ENCODE results near the gene NSG1. TPM values are rescaled to one million over a fixed set of nuclear protein-coding genes. Genes with fewer than 3 reads are reported as not detected.

The NSG1 gene
- polyA plus RNA-seq, 1 of the 3 experiments (the other 2 are of a cell fraction) = 11.4 TPM

DNA sequence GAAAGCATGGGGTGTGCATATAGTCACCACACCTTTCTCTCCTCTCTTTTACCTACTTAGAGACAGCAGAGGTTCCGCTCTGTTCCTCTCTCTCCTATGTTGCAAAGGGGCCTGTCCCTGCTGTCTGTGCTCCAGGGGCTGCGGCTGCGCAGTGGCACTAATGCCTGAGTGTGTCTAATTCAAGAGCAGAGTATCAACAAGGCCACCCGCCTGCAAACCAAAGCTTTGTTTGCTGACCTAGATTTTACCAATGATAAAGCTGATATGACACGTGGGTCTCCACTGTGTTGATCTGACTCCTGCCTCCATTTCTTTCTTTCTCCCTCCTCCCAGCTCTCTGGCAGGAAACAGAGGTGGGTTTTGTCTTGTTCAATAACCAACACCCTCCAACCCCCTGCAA is 74.9 kb downstream of the NSG1 start:
- Histone ChIP-seq H3K9ac (no peak overlapping the region), H3K9me3 (no peaks in the 10 kb centered on the region), H3K36me3 (replicated peaks in 1 of 2; ENCODE audit: control insufficient read depth in 1 of 2, insufficient read depth in 2 of 2, low read length in 1 of 2) (peaks cover 12 to 32% of the 10 kb centered on the region in 2 experiments), H3K4me1 (ENCODE audit: control insufficient read depth in 1 of 2, insufficient read depth in 2 of 2, low read depth in 1 of 2, low read length in 1 of 2) (peaks cover 9 to 21% of the 10 kb centered on the region in 2 experiments), H3F3A (replicated peaks; ENCODE audit: insufficient read depth) (peaks cover 18% of the 10 kb centered on the region), H2AFZ (ENCODE audit: low read depth) (no peak overlapping the region), H3K9me2 (no peaks in the 10 kb centered on the region), H3K79me2 (ENCODE audit: insufficient read depth) (no peaks in the 10 kb centered on the region), H3K27me3 (ENCODE audit: insufficient read depth) (no peaks in the 10 kb centered on the region), H3K4me2 (no peak overlapping the region), H4K20me1 (ENCODE audit: insufficient read depth) (no peaks in the 10 kb centered on the region), H3K27ac (ENCODE audit: low read depth in 2 of 2, low read length in 1 of 2) (peak overlapping the region in 1 of 2 experiments; percentile 90; a peak in 1 of 4 replicates), H3K4me3 (ENCODE audit: low read depth in 2 of 2, low read length in 1 of 2) (no peak overlapping the region)
- peak; percentile 65 for DNase-seq
- CTCF ChIA-PET = interaction anchor here (0.6 to 2.1 kb wide), 5 partner anchors 14 to 58 kb away, joined by 3 to 7 read pairs (median 4); no protein-coding TSS in a partner anchor
- TF ChIP-seq YY1 (IDR thresholded peaks at IDR 0.05; ENCODE audit: low read depth) (no peak), TCF12 (IDR thresholded peaks at IDR 0.05) (no peak), RCOR1 (IDR thresholded peaks at IDR 0.05; ENCODE audit: low read length) (no peak), GATA2 (CRISPR knock-in tag; IDR thresholded peaks at IDR 0.05) (peak; percentile 69), SIN3A (IDR thresholded peaks at IDR 0.05; ENCODE audit: borderline replicate concordance, low read depth, low read length) (no peak), CHD2 (IDR thresholded peaks at IDR 0.05; ENCODE audit: low read length, partially characterized antibody) (no peak), EP300 (IDR thresholded peaks at IDR 0.05; ENCODE audit: borderline replicate concordance in 1 of 2, low read depth in 1 of 2, low read length in 1 of 2) (peak in 1 of 2 experiments; percentile 60; a peak in 2 of 4 replicates), NRF1 (IDR thresholded peaks at IDR 0.05; ENCODE audit: low read depth, low read length) (peak; percentile 73), SMC3 (IDR thresholded peaks at IDR 0.05; ENCODE audit: low read depth, low read length) (no peak), MXI1 (IDR thresholded peaks at IDR 0.05; ENCODE audit: low read depth, low read length) (peak; percentile 68)
- TF ChIP-seq, protein P1, sequence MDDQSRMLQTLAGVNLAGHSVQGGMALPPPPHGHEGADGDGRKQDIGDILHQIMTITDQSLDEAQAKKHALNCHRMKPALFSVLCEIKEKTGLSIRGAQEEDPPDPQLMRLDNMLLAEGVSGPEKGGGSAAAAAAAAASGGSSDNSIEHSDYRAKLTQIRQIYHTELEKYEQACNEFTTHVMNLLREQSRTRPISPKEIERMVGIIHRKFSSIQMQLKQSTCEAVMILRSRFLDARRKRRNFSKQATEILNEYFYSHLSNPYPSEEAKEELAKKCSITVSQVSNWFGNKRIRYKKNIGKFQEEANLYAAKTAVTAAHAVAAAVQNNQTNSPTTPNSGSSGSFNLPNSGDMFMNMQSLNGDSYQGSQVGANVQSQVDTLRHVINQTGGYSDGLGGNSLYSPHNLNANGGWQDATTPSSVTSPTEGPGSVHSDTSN (IDR thresholded peaks at IDR 0.05) = no peak
- TF ChIP-seq, protein P2, sequence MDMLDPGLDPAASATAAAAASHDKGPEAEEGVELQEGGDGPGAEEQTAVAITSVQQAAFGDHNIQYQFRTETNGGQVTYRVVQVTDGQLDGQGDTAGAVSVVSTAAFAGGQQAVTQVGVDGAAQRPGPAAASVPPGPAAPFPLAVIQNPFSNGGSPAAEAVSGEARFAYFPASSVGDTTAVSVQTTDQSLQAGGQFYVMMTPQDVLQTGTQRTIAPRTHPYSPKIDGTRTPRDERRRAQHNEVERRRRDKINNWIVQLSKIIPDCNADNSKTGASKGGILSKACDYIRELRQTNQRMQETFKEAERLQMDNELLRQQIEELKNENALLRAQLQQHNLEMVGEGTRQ (IDR thresholded peaks at IDR 0.05; ENCODE audit: borderline replicate concordance, low read depth, low read length) = no peak
- TF ChIP-seq, protein P3, sequence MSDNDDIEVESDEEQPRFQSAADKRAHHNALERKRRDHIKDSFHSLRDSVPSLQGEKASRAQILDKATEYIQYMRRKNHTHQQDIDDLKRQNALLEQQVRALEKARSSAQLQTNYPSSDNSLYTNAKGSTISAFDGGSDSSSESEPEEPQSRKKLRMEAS (IDR thresholded peaks at IDR 0.05; ENCODE audit: low read depth) = no peak
- POLR2A ChIA-PET = interaction anchor here (0.6 to 1.5 kb wide), 2 partner anchors 55 to 121 kb away, joined by 3 read pairs; no protein-coding TSS in a partner anchor
- 82% methylated on average over 5 of the region's 5 CpGs for WGBS (ENCODE audit: low lambda C conversion rate)

DNA sequence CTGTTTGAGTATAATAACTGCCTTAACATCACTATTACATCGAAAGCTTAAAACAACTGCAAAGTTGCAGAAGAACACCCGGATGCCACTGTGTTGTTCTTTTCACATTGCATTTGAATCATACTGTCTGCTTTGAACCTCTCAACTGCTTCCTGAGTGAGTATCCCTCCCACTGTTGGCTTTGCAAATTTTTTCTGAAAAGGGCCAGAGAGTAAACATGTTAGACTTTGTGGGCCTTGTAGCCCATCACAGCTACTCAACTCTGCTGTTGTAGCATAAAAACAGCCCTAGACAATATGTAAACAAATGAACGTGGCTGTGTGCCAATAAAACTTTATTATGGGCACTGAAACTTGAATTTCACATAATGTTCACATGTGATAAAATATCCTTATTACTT is 76.1 kb downstream of the NSG1 start:
- no peaks in the 10 kb centered on the region for H4K20me1 ChIP-seq (ENCODE audit: insufficient read depth)
- peaks cover 12% of the 10 kb centered on the region for H3F3A ChIP-seq (replicated peaks; ENCODE audit: insufficient read depth)
- no peaks in the 10 kb centered on the region for H3K9me3 ChIP-seq
- H3K9me2 ChIP-seq = no peaks in the 10 kb centered on the region
- POLR2A ChIA-PET = interaction anchor here (0.7 to 1.5 kb wide), 2 partner anchors 15 to 57 kb away, joined by 3 read pairs; no protein-coding TSS in a partner anchor
- peaks cover 3 to 20% of the 10 kb centered on the region in 2 experiments for H3K4me1 ChIP-seq (ENCODE audit: control insufficient read depth in 1 of 2, insufficient read depth in 2 of 2, low read depth in 1 of 2, low read length in 1 of 2)
- H3K4me3 ChIP-seq (ENCODE audit: low read depth in 2 of 2, low read length in 1 of 2) = no peak overlapping the region
- no peak overlapping the region for H2AFZ ChIP-seq (ENCODE audit: low read depth)
- H3K27me3 ChIP-seq (ENCODE audit: insufficient read depth) = no peaks in the 10 kb centered on the region
- peaks cover 7 to 31% of the 10 kb centered on the region in 2 experiments for H3K36me3 ChIP-seq (replicated peaks in 1 of 2; ENCODE audit: control insufficient read depth in 1 of 2, insufficient read depth in 2 of 2, low read length in 1 of 2)
- DNase-seq = no peak
- peak overlapping the region in 1 of 2 experiments; percentile 90; a peak in 1 of 4 replicates for H3K27ac ChIP-seq (ENCODE audit: low read depth in 2 of 2, low read length in 1 of 2)
- H3K4me2 ChIP-seq = no peak overlapping the region
- CTCF ChIA-PET = interaction anchor here (1.2 to 2.7 kb wide), 8 partner anchors 10 to 56 kb away, joined by 3 to 11 read pairs (median 5); no protein-coding TSS in a partner anchor
- H3K79me2 ChIP-seq (ENCODE audit: insufficient read depth) = no peaks in the 10 kb centered on the region
- no peak overlapping the region for H3K9ac ChIP-seq
- 88% methylated on average over 3 of the region's 3 CpGs for WGBS (ENCODE audit: low lambda C conversion rate)
- TF ChIP-seq EZH2phosphoT487 (IDR thresholded peaks at IDR 0.05; ENCODE audit: borderline replicate concordance, low read depth) = no peak
- TF ChIP-seq, protein P4, sequence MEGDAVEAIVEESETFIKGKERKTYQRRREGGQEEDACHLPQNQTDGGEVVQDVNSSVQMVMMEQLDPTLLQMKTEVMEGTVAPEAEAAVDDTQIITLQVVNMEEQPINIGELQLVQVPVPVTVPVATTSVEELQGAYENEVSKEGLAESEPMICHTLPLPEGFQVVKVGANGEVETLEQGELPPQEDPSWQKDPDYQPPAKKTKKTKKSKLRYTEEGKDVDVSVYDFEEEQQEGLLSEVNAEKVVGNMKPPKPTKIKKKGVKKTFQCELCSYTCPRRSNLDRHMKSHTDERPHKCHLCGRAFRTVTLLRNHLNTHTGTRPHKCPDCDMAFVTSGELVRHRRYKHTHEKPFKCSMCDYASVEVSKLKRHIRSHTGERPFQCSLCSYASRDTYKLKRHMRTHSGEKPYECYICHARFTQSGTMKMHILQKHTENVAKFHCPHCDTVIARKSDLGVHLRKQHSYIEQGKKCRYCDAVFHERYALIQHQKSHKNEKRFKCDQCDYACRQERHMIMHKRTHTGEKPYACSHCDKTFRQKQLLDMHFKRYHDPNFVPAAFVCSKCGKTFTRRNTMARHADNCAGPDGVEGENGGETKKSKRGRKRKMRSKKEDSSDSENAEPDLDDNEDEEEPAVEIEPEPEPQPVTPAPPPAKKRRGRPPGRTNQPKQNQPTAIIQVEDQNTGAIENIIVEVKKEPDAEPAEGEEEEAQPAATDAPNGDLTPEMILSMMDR (IDR thresholded peaks at IDR 0.05) = no peak
- TF ChIP-seq, protein P5, sequence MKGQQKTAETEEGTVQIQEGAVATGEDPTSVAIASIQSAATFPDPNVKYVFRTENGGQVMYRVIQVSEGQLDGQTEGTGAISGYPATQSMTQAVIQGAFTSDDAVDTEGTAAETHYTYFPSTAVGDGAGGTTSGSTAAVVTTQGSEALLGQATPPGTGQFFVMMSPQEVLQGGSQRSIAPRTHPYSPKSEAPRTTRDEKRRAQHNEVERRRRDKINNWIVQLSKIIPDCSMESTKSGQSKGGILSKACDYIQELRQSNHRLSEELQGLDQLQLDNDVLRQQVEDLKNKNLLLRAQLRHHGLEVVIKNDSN (IDR thresholded peaks at IDR 0.05; ENCODE audit: borderline replicate concordance, low read depth) = no peak
- no peak for TF ChIP-seq EP300 (IDR thresholded peaks at IDR 0.05; ENCODE audit: borderline replicate concordance in 1 of 2, low read depth in 1 of 2, low read length in 1 of 2)
- TF ChIP-seq, protein P2 (IDR thresholded peaks at IDR 0.05; ENCODE audit: borderline replicate concordance, low read depth, low read length) = no peak
- TF ChIP-seq SIN3A (IDR thresholded peaks at IDR 0.05; ENCODE audit: borderline replicate concordance, low read depth, low read length) = no peak
- TF ChIP-seq FOXM1 (IDR thresholded peaks at IDR 0.05; ENCODE audit: low read depth) = no peak
- TF ChIP-seq, protein P1 (IDR thresholded peaks at IDR 0.05) = no peak
- no peak for TF ChIP-seq SMC3 (IDR thresholded peaks at IDR 0.05; ENCODE audit: low read depth, low read length)
